Mammary epithelial cell (primary cell): ENCODE results near the gene OGFOD1.

Experiments
- EZH2 ChIP-seq: IDR thresholded peaks from 2 replicates; pipeline ENCODE4 v1.6.1; 2012; ENCODE audit warnings: low read length, inconsistent platforms, borderline replicate concordance
- TF ChIP-seq, protein P1 (sequence below), 2 donors: IDR thresholded peaks in 1 of 2; conservative IDR thresholded peaks in 1 of 2; 2 replicates each; pipeline ENCODE4 v1.5.1; 2011 to 2012; ENCODE audit warnings: inconsistent platforms in 2 of 2, low read length in 2 of 2, mild to moderate bottlenecking in 2 of 2, control low read depth in 1 of 2, low read depth in 1 of 2; ENCODE audit not compliant: insufficient read depth in 1 of 2; ENCODE audit errors: extremely low read depth in 1 of 2

- TF ChIP-seq, protein P1, sequence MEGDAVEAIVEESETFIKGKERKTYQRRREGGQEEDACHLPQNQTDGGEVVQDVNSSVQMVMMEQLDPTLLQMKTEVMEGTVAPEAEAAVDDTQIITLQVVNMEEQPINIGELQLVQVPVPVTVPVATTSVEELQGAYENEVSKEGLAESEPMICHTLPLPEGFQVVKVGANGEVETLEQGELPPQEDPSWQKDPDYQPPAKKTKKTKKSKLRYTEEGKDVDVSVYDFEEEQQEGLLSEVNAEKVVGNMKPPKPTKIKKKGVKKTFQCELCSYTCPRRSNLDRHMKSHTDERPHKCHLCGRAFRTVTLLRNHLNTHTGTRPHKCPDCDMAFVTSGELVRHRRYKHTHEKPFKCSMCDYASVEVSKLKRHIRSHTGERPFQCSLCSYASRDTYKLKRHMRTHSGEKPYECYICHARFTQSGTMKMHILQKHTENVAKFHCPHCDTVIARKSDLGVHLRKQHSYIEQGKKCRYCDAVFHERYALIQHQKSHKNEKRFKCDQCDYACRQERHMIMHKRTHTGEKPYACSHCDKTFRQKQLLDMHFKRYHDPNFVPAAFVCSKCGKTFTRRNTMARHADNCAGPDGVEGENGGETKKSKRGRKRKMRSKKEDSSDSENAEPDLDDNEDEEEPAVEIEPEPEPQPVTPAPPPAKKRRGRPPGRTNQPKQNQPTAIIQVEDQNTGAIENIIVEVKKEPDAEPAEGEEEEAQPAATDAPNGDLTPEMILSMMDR (conservative IDR thresholded peaks at IDR 0.05 in 1 of 2, IDR thresholded peaks at IDR 0.05 in 1 of 2; ENCODE audit: extremely low read depth in 1 of 2, insufficient read depth in 1 of 2, low read depth in 1 of 2, low read length in 2 of 2): no peak
- no peak for TF ChIP-seq EZH2
These were observed 29.6 kb downstream of the OGFOD1 start for GRCh38 chr16:56480776-56481467.
